PC-9 (cell line): ENCODE results near the gene GRN. TPM values are rescaled to one million over a fixed set of nuclear protein-coding genes. Genes with fewer than 3 reads are reported as not detected.

Experiments
- BruUV-seq: library from RNA; stranded (reverse); fragments of 400-500 nt; replicated peaks from 2 replicates; lab custom pipeline; 2021; lab: Mats Ljungman, UMichigan
- CTCF ChIA-PET: fragments of 300-600 bp; sonication (Branson Sonifier 250); formaldehyde crosslinking; loops from one replicate; lab custom pipeline; 2022; ENCODE audit warnings: antibody characterized with exemption; lab: Charles Lee
- POLR2A ChIA-PET: fragments of 300-600 bp; sonication (Branson Sonifier 250); formaldehyde crosslinking; loops from one replicate; lab custom pipeline; 2022; ENCODE audit warnings: antibody characterized with exemption; ENCODE audit not compliant: unreplicated experiment; lab: Charles Lee
- DNase-seq, 2 experiments: peaks; one replicate each; pipeline versions ENCODE4 v3.0.0 to v3.0.0-alpha.2; 2015 to 2022; ENCODE audit warnings: mixed read lengths in 1 of 2
- H2AFZ ChIP-seq: fragments of 200-600 bp; sonication (generic); 2 replicates; pipeline ENCODE4 v1.8.1; 2017; ENCODE audit warnings: antibody characterized with exemption
- H3F3A ChIP-seq: fragments of 200-600 bp; sonication (generic); 2 replicates; pipeline ENCODE4 v1.8.1; 2017; ENCODE audit warnings: antibody characterized with exemption, mild to moderate bottlenecking, low read depth; ENCODE audit not compliant: insufficient read depth
- H3K27ac ChIP-seq: fragments of 200-600 bp; sonication (generic); 2 replicates; pipeline ENCODE4 v1.6.1; 2016; ENCODE audit warnings: mixed run types
- H3K27me3 ChIP-seq: fragments of 200-600 bp; sonication (generic); 2 replicates; pipeline ENCODE4 v1.6.1; 2016; ENCODE audit warnings: low read depth, mixed run types; ENCODE audit not compliant: insufficient read depth
- H3K36me3 ChIP-seq: fragments of 200-600 bp; sonication (generic); 2 replicates; pipeline ENCODE4 v1.6.1; 2016; ENCODE audit warnings: low read depth, mixed run types
- H3K4me1 ChIP-seq: fragments of 200-600 bp; sonication (generic); replicated peaks from 2 replicates; pipeline ENCODE4 v1.6.1; 2016; ENCODE audit warnings: mixed run types; ENCODE audit not compliant: insufficient read depth
- H3K4me2 ChIP-seq: fragments of 200-600 bp; sonication (generic); 2 replicates; pipeline ENCODE4 v1.6.1; 2017; ENCODE audit warnings: mixed run types
- H3K4me3 ChIP-seq: fragments of 200-600 bp; sonication (generic); 2 replicates; pipeline ENCODE4 v1.6.1; 2016; ENCODE audit warnings: mixed run types
- H3K79me2 ChIP-seq: fragments of 200-600 bp; sonication (generic); 2 replicates; pipeline ENCODE4 v1.6.1; 2017; ENCODE audit warnings: low read depth, mixed run types
- H3K9me2 ChIP-seq: fragments of 200-600 bp; sonication (generic); 2 replicates; pipeline ENCODE4 v1.8.1; 2017; ENCODE audit warnings: mild to moderate bottlenecking; ENCODE audit not compliant: insufficient read depth
- H3K9me3 ChIP-seq: fragments of 200-600 bp; sonication (generic); 2 replicates; pipeline ENCODE4 v1.8.1; 2016; ENCODE audit warnings: low read depth; ENCODE audit not compliant: insufficient read depth
- H4K20me1 ChIP-seq: fragments of 200-600 bp; sonication (generic); 2 replicates; pipeline ENCODE4 v1.8.1; 2017; ENCODE audit not compliant: insufficient read depth
- EZH2 ChIP-seq: fragments of 200-600 bp; sonication (generic); IDR thresholded peaks from 2 replicates; pipeline ENCODE4 v1.8.0; 2017; ENCODE audit warnings: antibody characterized with exemption, low read depth
- intact Hi-C: fragments of 100-400 bp; cut with micrococcal nuclease; formaldehyde crosslinking; loops from one replicate; pipeline ENCODE4 v1.10.0; 2022; ENCODE audit not compliant: unreplicated experiment
- total RNA-seq: library from RNA; stranded (reverse); gene quantifications from 2 replicates; pipeline ENCODE4 v1.2.3, GENCODE V29; 2021
- TF ChIP-seq, protein P1 (sequence below): fragments of 200-600 bp; sonication (generic); conservative IDR thresholded peaks from 2 replicates; pipeline ENCODE4 v1.6.1; 2017; ENCODE audit warnings: mixed run types, antibody characterized with exemption, mild to moderate bottlenecking, moderate library complexity

The GRN gene
- total RNA-seq, 1 experiment from 2014 or later, result 226 TPM

- H3K9me3 ChIP-seq, result no peaks in the 10 kb centered on the region
- 0 out of 2 replicates have a peak, but pooled peaks cover 4% of the 10 kb centered on the region for H3K4me1 ChIP-seq
- no peak for TF ChIP-seq EZH2
- TF ChIP-seq, protein P1, sequence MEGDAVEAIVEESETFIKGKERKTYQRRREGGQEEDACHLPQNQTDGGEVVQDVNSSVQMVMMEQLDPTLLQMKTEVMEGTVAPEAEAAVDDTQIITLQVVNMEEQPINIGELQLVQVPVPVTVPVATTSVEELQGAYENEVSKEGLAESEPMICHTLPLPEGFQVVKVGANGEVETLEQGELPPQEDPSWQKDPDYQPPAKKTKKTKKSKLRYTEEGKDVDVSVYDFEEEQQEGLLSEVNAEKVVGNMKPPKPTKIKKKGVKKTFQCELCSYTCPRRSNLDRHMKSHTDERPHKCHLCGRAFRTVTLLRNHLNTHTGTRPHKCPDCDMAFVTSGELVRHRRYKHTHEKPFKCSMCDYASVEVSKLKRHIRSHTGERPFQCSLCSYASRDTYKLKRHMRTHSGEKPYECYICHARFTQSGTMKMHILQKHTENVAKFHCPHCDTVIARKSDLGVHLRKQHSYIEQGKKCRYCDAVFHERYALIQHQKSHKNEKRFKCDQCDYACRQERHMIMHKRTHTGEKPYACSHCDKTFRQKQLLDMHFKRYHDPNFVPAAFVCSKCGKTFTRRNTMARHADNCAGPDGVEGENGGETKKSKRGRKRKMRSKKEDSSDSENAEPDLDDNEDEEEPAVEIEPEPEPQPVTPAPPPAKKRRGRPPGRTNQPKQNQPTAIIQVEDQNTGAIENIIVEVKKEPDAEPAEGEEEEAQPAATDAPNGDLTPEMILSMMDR, result no peak
- no peaks in the 10 kb centered on the region for H3K27me3 ChIP-seq
- no TSS peak for BruUV-seq
- peaks cover 28% of the 10 kb centered on the region for H3K79me2 ChIP-seq
- peak overlapping the region; percentile 36 for H3K27ac ChIP-seq
- no peaks in the 10 kb centered on the region for H3K36me3 ChIP-seq
- H3K9me2 ChIP-seq, result no peaks in the 10 kb centered on the region
- peak overlapping the region; percentile 88 for H3K4me3 ChIP-seq
- CTCF ChIA-PET, result no interaction called here
- no peaks in the 10 kb centered on the region for H4K20me1 ChIP-seq
- peak in 1 of 2 experiments; percentile 37 for DNase-seq
- H3F3A ChIP-seq, result peaks cover 29% of the 10 kb centered on the region; the same call in 1 of the 2 replicates
- peak overlapping the region; percentile 94 for H3K4me2 ChIP-seq
- POLR2A ChIA-PET, result interaction anchor here (0.6 kb wide), 1 partner anchor 132 kb away, joined by 7 read pairs; no protein-coding TSS in a partner anchor
- peak overlapping the region; percentile 79 for H2AFZ ChIP-seq
- intact Hi-C loops, result no loop called here
Observed at GRCh38 chr17:44324092-44324570, 21.0 kb upstream of the GRN start.

- TF ChIP-seq EZH2, result no peak
- TF ChIP-seq, protein P1, result no peak
- H3K27me3 ChIP-seq, result no peaks in the 10 kb centered on the region
- ChIA-PET POLR2A (interaction anchor here (0.6 to 0.7 kb wide), 3 partner anchors 133 to 366 kb away, joined by 3 to 7 read pairs (median 4); no protein-coding TSS in a partner anchor), CTCF (interaction anchor here (0.5 kb wide), 1 partner anchor 9 kb away, joined by 3 read pairs; no protein-coding TSS in a partner anchor)
- H3K36me3 ChIP-seq, result no peaks in the 10 kb centered on the region
- DNase-seq, result peak; percentile 75 to 96
- H3F3A ChIP-seq, result peaks cover 29% of the 10 kb centered on the region; the same call in 1 of the 2 replicates
- peaks cover 28% of the 10 kb centered on the region for H3K79me2 ChIP-seq
- H3K9me3 ChIP-seq, result no peaks in the 10 kb centered on the region
- intact Hi-C loops, result loop anchor here (1.0 kb wide), 2 partner anchors 106 to 126 kb away; no protein-coding TSS in a partner anchor
- peak within 1 kb of the TSS; percentile 84 for H2AFZ ChIP-seq
- H3K4me3 ChIP-seq, result peak within 1 kb of the TSS; percentile 88
- 0 out of 2 replicates have a peak, but pooled peaks cover 4% of the 10 kb centered on the region for H3K4me1 ChIP-seq
- no TSS peak for BruUV-seq
- no peaks in the 10 kb centered on the region for H3K9me2 ChIP-seq
- no peaks in the 10 kb centered on the region for H4K20me1 ChIP-seq
- peak within 1 kb of the TSS; percentile 94 for H3K4me2 ChIP-seq
- peak within 1 kb of the TSS; percentile 57 for H3K27ac ChIP-seq
Observed at GRCh38 chr17:44324571-44325275, 20.4 kb upstream of the GRN start, which contains the start of gene SLC25A39. Gene SLC25A39, minus strand, starts transcription at chr17:44324823. Its CDS starts 1,261 bp downstream, at chr17:44323562.

DNA sequence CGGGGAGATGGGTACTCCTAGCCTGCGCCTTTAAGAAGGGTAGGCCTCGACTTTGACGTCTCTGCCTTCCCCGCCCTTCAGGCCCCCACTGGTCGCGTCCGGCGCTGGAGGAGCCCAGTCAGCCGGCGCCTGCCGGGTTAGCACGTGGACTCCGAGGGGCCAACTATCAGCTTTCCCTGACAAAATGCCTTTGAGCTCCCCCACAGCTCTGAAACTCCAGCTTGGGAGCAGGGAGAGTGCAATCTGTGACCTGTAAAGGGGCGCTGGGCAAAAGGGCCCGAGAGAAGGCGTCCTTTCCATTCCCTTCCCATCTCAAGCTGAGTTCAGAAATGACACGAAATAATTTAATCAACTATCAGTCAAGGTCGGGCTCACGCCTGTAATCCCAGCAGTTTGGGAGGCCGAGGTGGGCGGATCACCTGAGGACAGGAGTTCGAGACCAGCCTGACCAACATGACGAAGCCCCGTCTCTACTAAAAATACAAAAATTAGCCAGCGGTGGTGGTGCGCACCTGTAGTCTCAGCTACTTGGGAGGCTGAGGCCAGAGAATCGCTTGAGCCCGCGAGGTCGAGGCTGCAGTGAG, 18.1 kb upstream of the GRN start:
- DNase-seq, result peak; percentile 91 to 93
- ChIA-PET CTCF (interaction anchor here (0.5 to 1.0 kb wide), 2 partner anchors 19 to 641 kb away, joined by 3 read pairs; no protein-coding TSS in a partner anchor), POLR2A (interaction anchor here (0.5 to 0.7 kb wide), 3 partner anchors 18 to 226 kb away, joined by 6 to 7 read pairs (median 7); partner anchors contain the start of gene GRN)
- Histone ChIP-seq H3K27me3 (no peaks in the 10 kb centered on the region), H4K20me1 (no peaks in the 10 kb centered on the region), H3K4me3 (peak overlapping the region; percentile 18; the same call in 1 of the 2 replicates), H3K9me2 (no peaks in the 10 kb centered on the region), H3F3A (peaks cover 29% of the 10 kb centered on the region; the same call in 1 of the 2 replicates), H3K27ac (no peak overlapping the region), H3K4me1 (peaks cover 11% of the 10 kb centered on the region; the same call in 1 of the 2 replicates), H3K79me2 (peaks cover 28% of the 10 kb centered on the region), H3K36me3 (no peaks in the 10 kb centered on the region), H3K9me3 (no peaks in the 10 kb centered on the region), H3K4me2 (peak overlapping the region; percentile 57), H2AFZ (no peak overlapping the region)
- intact Hi-C loops, result no loop called here
- no TSS peak for BruUV-seq
- TF ChIP-seq EZH2, result no peak
- TF ChIP-seq, protein P1, result no peak
